ENCODE data around the gene PTGDR2.

Gene PTGDR2

GRCh38 chr11:60858731-60859464, 3.1 kb upstream of the PTGDR2 start:
- no peak for DNase-seq

GRCh38 chr11:60858236-60858635, 2.5 kb upstream of the PTGDR2 start:
- DNase-seq: no peak

GRCh38 chr11:60857378-60858232, 1.9 kb upstream of the PTGDR2 start:
- DNase-seq: no peak

GRCh38 chr11:60854847-60855725, 664 bp downstream of the PTGDR2 start:
- DNase-seq: no peak

GRCh38 chr11:60854140-60854846, 1.5 kb downstream of the PTGDR2 start:
- DNase-seq: no peak

- DNase-seq: no peak
Observed at GRCh38 chr11:60852982-60853950, 2.5 kb downstream of the PTGDR2 start.

GRCh38 chr11:60852117-60852981, 3.4 kb downstream of the PTGDR2 start:
- DNase-seq: no peak

GRCh38 chr11:60851327-60852104, 4.2 kb downstream of the PTGDR2 start:
- DNase-seq: no peak

- DNase-seq: no peak
Observed at GRCh38 chr11:60849641-60850520, 5.9 kb downstream of the PTGDR2 start.

GRCh38 chr11:60848714-60849151, 7.0 kb downstream of the PTGDR2 start:
- no peak for DNase-seq

GRCh38 chr11:60847896-60848295, 7.9 kb downstream of the PTGDR2 start:
- no peak for DNase-seq

GRCh38 chr11:60847281-60847680, 8.5 kb downstream of the PTGDR2 start:
- DNase-seq: no peak

GRCh38 chr11:60845338-60845737, 10.4 kb downstream of the PTGDR2 start:
- no peak for DNase-seq

- no peak for DNase-seq
Observed at GRCh38 chr11:60844870-60845221, 10.9 kb downstream of the PTGDR2 start.

GRCh38 chr11:60844045-60844869, 11.5 kb downstream of the PTGDR2 start:
- DNase-seq: no peak

GRCh38 chr11:60842668-60843600, 12.8 kb downstream of the PTGDR2 start:
- DNase-seq: no peak

Data from fibroblast of skin of abdomen (primary cell).